K562 (cell line): ENCODE measurements around the gene HAPSTR1. TPM values are rescaled to one million over a fixed set of nuclear protein-coding genes. Genes with fewer than 3 reads are reported as not detected.

Experiments used
- CBX3 ChIP-seq, 2 experiments: IDR thresholded peaks; 1 replicate in 1 of 2; 2 replicates in 1 of 2; pipeline ENCODE4 v1.6.1; 2012; ENCODE audit warnings: inconsistent platforms in 2 of 2, low read length in 2 of 2, borderline replicate concordance in 1 of 2, control low read depth in 1 of 2
- CHD4 ChIP-seq: fragments of 200-600 bp; sonication (generic); IDR thresholded peaks from 3 replicates; pipeline ENCODE4 v1.6.1; 2012; ENCODE audit warnings: low read depth, mild to moderate bottlenecking, mixed read lengths, low read length, inconsistent platforms; ENCODE audit not compliant: insufficient read depth, insufficient replicate concordance, poor library complexity, severe bottlenecking
- E2F1 ChIP-seq: sonication (generic); formaldehyde crosslinking; IDR thresholded peaks from 2 replicates; pipeline ENCODE4 v1.8.1; 2023; ENCODE audit warnings: mild to moderate bottlenecking, missing genetic modification reagents, moderate library complexity
- FOXA3 ChIP-seq, 2 experiments: fragments of 450-650 bp in 1 of 2; sonication (generic) in 1 of 2; formaldehyde crosslinking; IDR thresholded peaks in 1 of 2; conservative IDR thresholded peaks in 1 of 2; 2 replicates each; pipeline versions ENCODE4 v1.4.0 to v1.8.0; 2020 to 2022; ENCODE audit warnings: mild to moderate bottlenecking in 2 of 2, missing genetic modification reagents in 1 of 2
- FOXJ2 ChIP-seq: fragments of 200-800 bp; sonication (Bioruptor generic); IDR thresholded peaks from 2 replicates; pipeline ENCODE4 v1.6.1; 2016; ENCODE audit warnings: missing genetic modification characterization, missing compliant biosample characterization
- MAZ ChIP-seq, 2 experiments: fragments of 450-650 bp in 1 of 2; sonication (generic) in 1 of 2; formaldehyde crosslinking; IDR thresholded peaks in 1 of 2; conservative IDR thresholded peaks in 1 of 2; 2 replicates each; pipeline versions ENCODE4 v1.4.0 to v1.5.0; 2020; ENCODE audit warnings: mild to moderate bottlenecking in 1 of 2, missing genetic modification reagents in 1 of 2
- NONO ChIP-seq, 2 experiments: fragments of 200-400 bp in 1 of 2; fragments of 450-650 bp in 1 of 2; formaldehyde crosslinking in 1 of 2; IDR thresholded peaks; 2 replicates each; pipeline ENCODE4 v1.6.1; 2017; ENCODE audit warnings: low read depth in 2 of 2, mild to moderate bottlenecking in 2 of 2, moderate library complexity in 2 of 2, low read length in 1 of 2
- POLR2A ChIP-seq: fragments of 450-650 bp; conservative IDR thresholded peaks from 2 replicates; pipeline ENCODE4 v1.6.1; 2016
- POLR2AphosphoS2 ChIP-seq: IDR thresholded peaks from 2 replicates; pipeline ENCODE4 v1.6.1; 2012; ENCODE audit warnings: low read length, improper control_type of control experiment
- POLR2H ChIP-seq: IDR thresholded peaks from 2 replicates; pipeline ENCODE4 v1.6.1; 2016; ENCODE audit warnings: missing genetic modification characterization, low read depth, mild to moderate bottlenecking, control low read depth, missing compliant biosample characterization, moderate library complexity
- SMARCE1 ChIP-seq: fragments of 450-650 bp; IDR thresholded peaks from 2 replicates; pipeline ENCODE4 v1.7.1; 2016; ENCODE audit warnings: mild to moderate bottlenecking
- SP2 ChIP-seq: IDR thresholded peaks from 2 replicates; pipeline ENCODE4 v1.6.1; 2011; ENCODE audit warnings: mild to moderate bottlenecking, low read depth, low read length, moderate library complexity; ENCODE audit not compliant: poor library complexity, severe bottlenecking; ENCODE audit errors: extremely low read depth
- TCF7 ChIP-seq: sonication (generic); IDR thresholded peaks from 2 replicates; pipeline ENCODE4 v1.6.1; 2016; ENCODE audit warnings: antibody characterized with exemption, borderline replicate concordance
- TGIF2 ChIP-seq: sonication (generic); formaldehyde crosslinking; IDR thresholded peaks from 2 replicates; pipeline ENCODE4 v1.8.1; 2022; ENCODE audit warnings: mild to moderate bottlenecking, missing genetic modification reagents, moderate library complexity
- polyA plus RNA-seq, 8 experiments: library from polyadenylated mRNA; depleted of rRNA in 4 of 8; stranded (reverse) in 5 of 8; unstranded in 3 of 8; fragments of >200 nt; fragmentation: Nextera tagmentation in 2 of 8; fragmentation: Illumina TruSeq in 1 of 8; extraction: Ambion mirVana in 2 of 8; extraction: Trizol in 1 of 8; gene quantifications; 2 replicates each; pipeline versions ENCODE4 v1.2.1 to v1.2.3, GENCODE V29; 2011 to 2014; ENCODE audit warnings: inconsistent platforms in 1 of 8, missing spikeins in 1 of 8
- total RNA-seq, 7 experiments: library from RNA; depleted of rRNA in 6 of 7; stranded (reverse); fragments of >200 nt in 6 of 7; fragmentation: Illumina TruSeq in 2 of 7; extraction: Trizol in 2 of 7; gene quantifications; 2 replicates each; pipeline versions ENCODE4 v1.2.1 to v1.2.3, GENCODE V29; 2011 to 2021; ENCODE audit warnings: low replicate concordance in 1 of 7
- TF ChIP-seq, protein P1 (sequence below): fragments of 250-450 bp; sonication (Bioruptor Pico); IDR thresholded peaks from 2 replicates; pipeline ENCODE4 v1.8.0; 2021; ENCODE audit warnings: moderate library complexity, mild to moderate bottlenecking, inconsistent platforms
- TF ChIP-seq, protein P2 (sequence below): sonication (generic); formaldehyde crosslinking; IDR thresholded peaks from 2 replicates; pipeline ENCODE4 v1.8.0; 2022; ENCODE audit warnings: mild to moderate bottlenecking, missing genetic modification reagents
- TF ChIP-seq, protein P3 (sequence below), 2 experiments: fragments of 450-650 bp; conservative IDR thresholded peaks; 2 replicates each; pipeline ENCODE4 v1.6.1; 2017; ENCODE audit warnings: mild to moderate bottlenecking in 2 of 2, moderate library complexity in 2 of 2

HAPSTR1 gene
- total and polyA plus RNA-seq, 9 of the 15 experiments (the other 6 are each of a cell fraction or from before 2014, with no cell fraction given), result 10.8 to 67.9 (median 36.5) TPM

DNA sequence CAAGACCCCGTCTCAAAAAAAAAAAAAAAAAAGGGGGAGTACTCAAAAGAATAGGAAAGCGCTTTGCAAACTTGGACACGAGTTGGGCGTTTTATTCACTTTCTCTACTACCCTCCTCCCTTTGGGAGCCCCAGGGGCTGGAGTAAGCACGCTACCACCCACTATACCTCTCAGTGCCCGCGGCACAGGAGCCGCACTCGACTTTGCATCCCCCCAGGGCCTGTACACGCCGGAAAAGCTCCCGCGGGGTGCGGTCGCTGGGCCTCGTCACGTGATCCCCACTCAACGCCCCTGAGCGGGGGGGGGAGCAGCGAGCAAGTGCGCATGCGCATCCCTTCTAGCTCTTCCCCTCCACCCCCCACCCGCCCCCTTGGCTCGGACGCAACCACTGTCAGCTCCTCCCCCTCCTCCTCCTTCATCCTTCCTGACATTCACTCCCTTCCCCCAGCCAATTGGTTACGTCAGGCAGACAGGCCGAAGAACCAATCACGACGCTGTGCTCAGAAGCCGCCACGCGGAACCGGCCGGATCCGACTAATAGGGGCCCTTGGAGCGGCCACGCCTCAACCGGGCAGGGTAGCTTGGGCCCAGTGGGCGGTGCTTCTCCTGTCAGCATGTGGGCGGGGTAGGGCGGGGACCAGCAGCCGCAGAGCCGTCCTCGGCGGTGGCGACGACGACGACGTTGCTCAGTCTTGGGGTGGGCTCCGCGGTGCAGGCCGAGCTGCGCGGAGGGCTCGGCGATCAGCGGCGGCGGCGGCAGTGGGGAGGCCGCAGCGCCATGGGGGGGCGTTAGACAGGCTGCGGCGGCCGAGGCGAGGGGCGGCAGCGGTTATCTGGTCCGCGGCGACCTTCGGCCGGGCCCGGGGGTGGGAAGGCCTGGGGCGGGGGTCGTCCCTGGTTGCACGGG, at the start of gene HAPSTR1 (continued):
- no peak; the same call in 1 of the 2 replicates for TF ChIP-seq E2F1 (CRISPR knock-in tag)
- TF ChIP-seq POLR2A, result peak; percentile 92
- TF ChIP-seq FOXJ2 (tag), result 0 out of 2 replicates have a peak, but pooled peaks have one; percentile 55
- peak; percentile 84 for TF ChIP-seq POLR2AphosphoS2
- peak; percentile 90 for TF ChIP-seq POLR2H (tag)
- TF ChIP-seq FOXA3 (CRISPR knock-in tag; conservative IDR thresholded peaks at IDR 0.05 in 1 of 2, IDR thresholded peaks at IDR 0.05 in 1 of 2), result peak in 1 of 2 experiments; percentile 55; a peak in 1 of 4 replicates
- TF ChIP-seq CHD4, result no peak
- peak; percentile 72 to 91 for TF ChIP-seq MAZ (CRISPR knock-in tag; conservative IDR thresholded peaks at IDR 0.05 in 1 of 2, IDR thresholded peaks at IDR 0.05 in 1 of 2)
- TF ChIP-seq, protein P1, sequence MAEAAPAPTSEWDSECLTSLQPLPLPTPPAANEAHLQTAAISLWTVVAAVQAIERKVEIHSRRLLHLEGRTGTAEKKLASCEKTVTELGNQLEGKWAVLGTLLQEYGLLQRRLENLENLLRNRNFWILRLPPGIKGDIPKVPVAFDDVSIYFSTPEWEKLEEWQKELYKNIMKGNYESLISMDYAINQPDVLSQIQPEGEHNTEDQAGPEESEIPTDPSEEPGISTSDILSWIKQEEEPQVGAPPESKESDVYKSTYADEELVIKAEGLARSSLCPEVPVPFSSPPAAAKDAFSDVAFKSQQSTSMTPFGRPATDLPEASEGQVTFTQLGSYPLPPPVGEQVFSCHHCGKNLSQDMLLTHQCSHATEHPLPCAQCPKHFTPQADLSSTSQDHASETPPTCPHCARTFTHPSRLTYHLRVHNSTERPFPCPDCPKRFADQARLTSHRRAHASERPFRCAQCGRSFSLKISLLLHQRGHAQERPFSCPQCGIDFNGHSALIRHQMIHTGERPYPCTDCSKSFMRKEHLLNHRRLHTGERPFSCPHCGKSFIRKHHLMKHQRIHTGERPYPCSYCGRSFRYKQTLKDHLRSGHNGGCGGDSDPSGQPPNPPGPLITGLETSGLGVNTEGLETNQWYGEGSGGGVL (CRISPR knock-in tag), result no peak
- peak in 1 of 2 experiments; percentile 95; a peak in 3 of 4 replicates for TF ChIP-seq NONO (IDR thresholded peaks at IDR 0.05; ENCODE audit: low read depth in 2 of 2, low read length in 1 of 2)
- TF ChIP-seq, protein P2, sequence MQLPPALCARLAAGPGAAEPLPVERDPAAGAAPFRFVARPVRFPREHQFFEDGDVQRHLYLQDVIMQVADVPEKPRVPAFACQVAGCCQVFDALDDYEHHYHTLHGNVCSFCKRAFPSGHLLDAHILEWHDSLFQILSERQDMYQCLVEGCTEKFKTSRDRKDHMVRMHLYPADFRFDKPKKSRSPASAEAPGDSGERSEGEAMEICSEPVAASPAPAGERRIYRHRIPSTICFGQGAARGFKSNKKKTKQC (CRISPR knock-in tag), result 0 out of 2 replicates have a peak, but pooled peaks have one; percentile 54
- peak; percentile 60; the same call in 1 of the 2 replicates for TF ChIP-seq SMARCE1
- TF ChIP-seq TGIF2, result no peak
- TF ChIP-seq CBX3 (IDR thresholded peaks at IDR 0.05; ENCODE audit: borderline replicate concordance in 1 of 2, low read length in 2 of 2), result peak in 1 of 2 experiments; percentile 34; a peak in 1 of 3 replicates
- TF ChIP-seq SP2, result peak; percentile 83
- TF ChIP-seq TCF7, result 0 out of 2 replicates have a peak, but pooled peaks have one; percentile 45
- TF ChIP-seq, protein P3, sequence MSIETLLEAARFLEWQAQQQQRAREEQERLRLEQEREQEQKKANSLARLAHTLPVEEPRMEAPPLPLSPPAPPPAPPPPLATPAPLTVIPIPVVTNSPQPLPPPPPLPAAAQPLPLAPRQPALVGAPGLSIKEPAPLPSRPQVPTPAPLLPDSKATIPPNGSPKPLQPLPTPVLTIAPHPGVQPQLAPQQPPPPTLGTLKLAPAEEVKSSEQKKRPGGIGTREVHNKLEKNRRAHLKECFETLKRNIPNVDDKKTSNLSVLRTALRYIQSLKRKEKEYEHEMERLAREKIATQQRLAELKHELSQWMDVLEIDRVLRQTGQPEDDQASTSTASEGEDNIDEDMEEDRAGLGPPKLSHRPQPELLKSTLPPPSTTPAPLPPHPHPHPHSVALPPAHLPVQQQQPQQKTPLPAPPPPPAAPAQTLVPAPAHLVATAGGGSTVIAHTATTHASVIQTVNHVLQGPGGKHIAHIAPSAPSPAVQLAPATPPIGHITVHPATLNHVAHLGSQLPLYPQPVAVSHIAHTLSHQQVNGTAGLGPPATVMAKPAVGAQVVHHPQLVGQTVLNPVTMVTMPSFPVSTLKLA (conservative IDR thresholded peaks at IDR 0.05), result peak; percentile 76
